Stimulated activated CD8-positive, alpha-beta memory T cell treated with anti-CD3 and anti-CD28 coated beads, Interleukin-15, amount 100 ng/mL, for 4 hours (primary cell): ENCODE results near the gene CYTH4.
"Not testable (repeated sequence)": the region's sequence is repeated elsewhere in the genome, so short reads cannot be mapped to it uniquely, and the experiment has no call there.

Experiments used
- DNase-seq, 2 donors: peaks; one replicate each; pipeline ENCODE4 v3.0.0-alpha.2; 2020; ENCODE audit warnings: low read depth in 2 of 2

Gene CYTH4

GRCh38 chr22:37328538-37329237 is 46.4 kb downstream of the CYTH4 start:
- DNase-seq, result not testable (repeated sequence)

DNA sequence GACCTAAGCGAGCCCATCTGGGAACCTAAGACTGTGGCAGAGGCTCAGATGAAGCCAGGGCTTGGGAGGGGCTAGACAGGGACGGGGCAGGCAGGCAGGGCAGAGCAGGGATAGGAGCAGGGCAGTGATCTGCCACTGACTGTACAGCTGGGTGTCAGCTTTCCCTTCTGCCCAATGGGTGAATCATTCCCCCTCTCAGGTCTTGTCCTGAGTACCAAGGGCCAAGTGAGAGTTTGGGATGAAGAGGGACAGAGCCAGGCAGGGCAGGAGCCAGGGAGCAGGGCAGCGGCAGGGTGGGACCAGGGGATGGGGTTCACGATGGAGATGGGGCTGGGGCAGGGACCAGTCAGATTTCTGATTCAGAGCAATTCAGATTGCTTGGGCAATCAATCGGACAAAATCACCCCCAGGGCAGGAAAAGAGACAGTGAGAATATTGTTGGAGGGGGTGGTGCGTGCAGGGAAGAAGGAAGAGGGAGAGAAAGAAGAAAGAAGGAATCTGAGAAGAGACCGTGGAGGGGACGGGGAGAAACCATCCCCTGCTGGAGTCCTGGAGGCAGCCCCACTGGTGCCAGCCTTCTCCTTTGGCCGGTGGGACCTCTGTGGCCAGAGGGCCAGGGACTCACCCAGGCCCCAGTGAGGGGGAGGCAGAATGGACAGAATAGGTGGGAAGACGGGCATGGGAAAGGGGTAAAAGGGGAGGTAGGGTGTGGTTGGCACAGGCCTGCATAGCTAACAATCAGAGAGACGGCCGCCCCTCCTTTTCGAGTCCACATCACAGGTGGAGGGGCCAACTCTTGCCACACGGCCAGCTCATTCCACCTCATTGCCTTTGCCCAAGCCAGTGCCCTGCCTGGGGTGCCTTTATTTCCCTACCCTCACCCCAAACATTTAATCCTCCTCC is 47.2 kb downstream of the CYTH4 start:
- no peak for DNase-seq

DNA sequence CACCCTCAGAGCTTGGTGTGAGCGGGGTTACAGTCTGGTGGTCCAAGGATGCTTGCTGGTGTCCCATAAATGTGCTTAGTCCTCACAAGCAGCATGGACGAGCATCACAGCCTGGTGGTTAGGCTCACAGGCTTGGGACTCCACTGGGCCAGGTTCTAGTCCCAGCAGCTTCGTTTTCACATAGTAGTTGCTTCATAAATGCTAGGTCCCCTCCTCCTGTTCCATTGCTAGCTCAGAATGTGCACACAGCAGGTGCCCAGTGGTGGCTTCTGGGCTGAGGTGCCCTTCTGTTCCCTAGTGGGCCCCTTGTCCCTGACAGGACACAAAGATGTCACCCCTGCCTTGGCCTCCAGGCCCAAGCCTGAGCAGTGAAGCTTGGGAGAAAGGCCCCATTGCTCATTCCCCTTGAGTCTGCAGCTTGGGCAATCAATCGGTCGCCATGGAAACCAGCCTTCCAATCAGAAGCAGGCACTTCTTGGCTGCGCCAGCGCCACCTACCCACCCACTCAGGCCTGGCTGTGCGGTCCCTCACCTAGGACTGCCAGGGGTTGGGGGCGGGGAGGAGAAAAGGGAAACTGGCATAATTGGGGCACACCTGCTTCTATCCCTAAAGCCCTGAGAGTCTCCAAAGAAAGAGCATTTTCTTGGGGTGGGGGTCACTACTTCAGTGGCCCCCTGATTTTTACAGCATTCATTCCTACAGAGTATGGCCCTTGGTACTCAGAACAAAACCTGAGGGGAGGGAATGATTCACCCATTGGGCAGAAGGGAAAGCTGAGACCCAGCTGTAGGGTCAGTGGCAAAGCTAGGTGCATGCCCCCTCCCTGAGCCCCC is 48.1 kb downstream of the CYTH4 start:
- no peak for DNase-seq

DNA sequence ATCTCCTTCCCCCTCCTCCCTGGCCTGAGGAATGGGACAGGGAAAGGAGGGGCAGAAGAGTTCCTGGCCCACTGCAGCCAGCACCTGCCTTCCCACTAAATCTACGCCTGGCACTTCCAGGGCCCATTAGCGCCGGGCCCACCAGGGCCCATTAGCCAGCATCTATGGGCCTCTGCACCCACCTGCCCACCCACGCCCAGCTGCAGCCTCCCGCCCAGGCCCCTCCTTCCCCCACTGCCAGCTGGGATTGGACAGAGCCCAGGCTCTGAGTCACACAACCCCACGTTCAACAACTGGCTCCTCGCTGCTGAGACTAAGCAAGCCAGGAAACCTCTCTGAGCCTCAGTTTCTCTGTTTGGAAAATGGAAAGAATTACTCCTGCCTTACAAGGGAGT is 48.7 kb downstream of the CYTH4 start:
- DNase-seq, result no peak

DNA sequence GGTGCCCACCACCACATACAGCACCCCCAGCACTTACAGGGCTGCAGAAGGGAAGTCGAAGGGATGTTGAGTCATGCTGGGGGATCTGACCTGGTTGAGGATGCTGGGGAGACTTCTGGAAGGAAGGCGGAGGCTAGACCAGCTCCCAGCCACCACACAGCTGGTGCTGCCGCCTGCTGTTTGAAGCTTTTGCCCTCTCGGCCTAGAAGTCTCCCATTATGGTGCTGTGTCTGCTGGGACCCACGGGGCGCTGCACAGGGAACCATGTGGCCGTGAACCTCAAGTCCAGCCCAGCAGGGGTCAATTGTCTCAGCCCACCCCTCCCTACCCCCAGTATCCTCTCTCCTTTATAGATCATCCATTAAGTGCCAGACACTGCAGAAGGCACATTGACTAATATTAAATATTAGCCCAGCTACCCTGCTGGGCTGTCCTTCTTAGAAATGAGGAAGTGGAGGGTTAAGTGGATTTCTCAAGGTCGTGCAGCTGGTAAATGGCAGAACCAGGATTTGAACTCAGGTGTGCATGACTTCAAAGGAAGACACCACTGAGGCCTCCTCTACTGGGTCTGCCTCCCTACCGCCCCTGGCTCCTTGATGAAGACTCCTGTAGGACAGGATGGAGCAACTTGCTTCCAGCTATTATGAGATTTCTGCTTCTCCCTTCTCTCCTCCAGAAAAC is 49.7 kb downstream of the CYTH4 start:
- DNase-seq, result no peak

DNA sequence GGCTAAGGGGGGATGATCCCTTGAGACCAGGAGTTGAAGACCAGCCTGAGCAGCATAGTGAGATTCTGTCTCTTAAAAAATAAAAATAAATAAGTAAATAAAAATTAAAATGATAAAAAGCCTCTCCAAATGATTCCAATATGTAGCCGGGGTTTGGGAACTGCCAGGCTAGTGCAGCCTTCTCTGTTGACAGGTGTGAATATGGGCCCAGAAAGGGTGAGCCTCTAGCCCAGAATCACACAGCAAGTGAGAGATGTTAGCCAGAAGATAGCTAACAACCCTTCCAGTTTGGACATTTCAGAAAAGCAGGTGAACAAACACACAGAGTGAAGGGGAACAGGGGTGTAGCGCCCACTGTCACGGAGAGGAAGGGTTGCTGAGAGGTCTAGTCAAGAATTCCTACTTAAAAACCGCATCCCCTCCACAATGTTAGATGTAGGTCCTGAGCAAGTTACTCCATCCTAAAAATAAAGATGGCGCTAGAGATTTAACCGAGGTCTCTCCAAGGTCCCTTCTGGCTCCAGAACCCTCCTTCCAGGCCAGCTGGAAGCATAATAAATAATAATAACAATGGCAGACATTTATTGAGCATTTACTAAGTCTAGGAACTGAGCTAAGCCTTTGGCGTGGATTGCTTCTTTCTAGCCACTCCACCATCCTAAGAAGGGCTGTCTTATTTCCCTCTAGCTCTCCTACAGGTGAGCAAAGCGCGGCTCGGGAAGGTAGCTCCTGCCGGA is 51.6 kb downstream of the CYTH4 start:
- DNase-seq, result no peak

- no peak for DNase-seq
Observed at GRCh38 chr22:37334461-37334858, 52.2 kb downstream of the CYTH4 start.

DNA sequence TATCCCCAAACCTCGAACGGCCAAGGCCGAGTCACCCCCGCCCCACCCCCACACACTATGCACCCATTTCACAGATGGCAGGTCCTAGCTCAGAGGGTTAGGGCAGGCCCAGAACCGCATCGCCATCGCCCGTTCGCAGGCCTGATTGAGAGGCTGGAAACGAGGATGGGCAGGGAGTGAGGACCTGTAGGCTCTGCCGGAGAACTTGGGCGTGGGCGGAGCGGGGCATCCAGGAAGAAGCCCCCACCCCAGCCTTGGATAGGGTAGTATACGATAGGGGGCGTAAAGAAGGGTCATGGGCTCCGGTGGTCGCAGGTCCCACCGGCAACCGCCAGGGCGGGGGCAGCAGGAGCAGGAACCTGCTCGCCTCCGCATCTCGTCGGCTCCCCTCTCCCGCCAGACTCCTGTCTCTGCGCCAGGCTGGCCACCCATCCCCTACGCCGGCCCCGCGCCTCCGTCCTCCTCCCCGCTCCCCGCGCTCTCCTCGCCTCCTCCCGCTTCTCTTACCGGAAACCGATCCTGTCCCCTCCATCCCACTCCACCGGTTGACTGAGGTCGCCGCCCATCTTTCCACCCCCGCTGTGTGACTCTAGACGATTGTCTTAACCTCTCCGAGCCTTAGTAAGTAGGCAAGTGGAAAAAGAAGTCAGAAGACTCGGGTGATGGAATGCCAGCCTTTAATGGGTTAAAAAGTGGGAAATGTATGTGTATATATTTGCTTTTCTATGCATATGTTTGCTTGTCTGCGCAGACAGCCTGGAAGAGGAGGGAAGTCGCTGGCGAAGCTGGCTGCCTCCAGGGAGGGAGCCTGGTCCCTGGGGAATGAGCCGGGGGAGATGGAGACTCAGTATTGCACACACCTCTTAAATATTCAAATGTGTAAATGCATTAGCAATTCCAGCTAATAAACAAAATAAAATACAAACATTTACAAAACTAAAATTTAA is 52.8 kb downstream of the CYTH4 start:
- no peak for DNase-seq

DNA sequence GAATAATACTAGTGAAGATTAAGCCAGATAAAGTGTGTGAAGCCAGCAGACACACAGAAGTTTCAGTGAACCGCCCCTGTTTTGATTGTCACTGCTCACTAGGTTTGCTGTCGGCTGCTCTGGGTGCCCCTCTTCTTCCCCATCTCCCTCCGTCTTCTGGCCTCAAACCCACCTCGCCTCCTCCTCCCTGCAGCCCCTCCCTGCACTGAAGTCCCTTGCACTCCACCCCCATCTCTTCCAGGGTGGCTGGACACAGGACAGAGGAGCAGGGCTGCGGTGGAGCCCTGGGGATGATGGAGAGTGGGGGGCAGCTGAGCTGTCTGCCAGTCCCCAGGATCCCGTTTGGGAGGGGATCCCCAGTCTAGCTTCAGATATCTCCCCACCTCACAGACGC is 53.5 kb downstream of the CYTH4 start:
- DNase-seq, result no peak

GRCh38 chr22:37336579-37336978 is 54.3 kb downstream of the CYTH4 start:
- DNase-seq, result no peak

GRCh38 chr22:37337204-37337943 is 55.1 kb downstream of the CYTH4 start:
- no peak for DNase-seq

DNA sequence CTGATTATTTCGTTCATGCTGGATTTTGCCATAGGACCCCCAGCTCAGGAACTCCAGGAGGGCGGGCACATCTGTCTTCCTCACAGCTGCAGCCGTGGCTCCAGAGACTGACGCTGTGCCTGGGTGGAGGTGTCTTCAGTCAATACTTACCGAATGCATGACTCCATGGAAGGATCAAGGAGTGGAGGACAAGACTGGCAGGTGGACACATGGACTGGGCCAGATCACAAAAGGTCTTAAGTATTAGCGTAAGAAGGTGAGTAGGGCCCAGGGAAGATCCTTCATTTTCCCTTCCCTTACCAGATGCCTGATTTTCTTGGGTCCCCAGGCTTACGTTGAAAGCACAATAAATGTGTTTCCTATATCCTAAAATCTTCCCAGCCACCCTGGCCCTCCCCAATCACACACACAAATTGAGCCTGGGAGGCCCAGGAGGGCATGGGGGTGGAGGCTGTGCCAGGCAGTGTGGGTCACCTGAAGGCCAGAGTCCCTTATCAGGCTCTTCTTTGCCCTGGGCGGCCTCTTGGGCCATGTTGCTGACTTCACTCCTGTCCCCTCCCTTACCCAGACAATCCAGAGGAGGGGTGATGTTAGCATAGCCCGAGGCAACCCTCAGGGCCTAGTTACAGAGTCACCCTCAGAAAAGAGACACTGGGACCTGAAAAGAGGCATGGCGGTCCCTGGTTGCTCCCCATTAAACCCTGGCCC is 56.4 kb downstream of the CYTH4 start:
- DNase-seq, result no peak

- no peak for DNase-seq
Observed at GRCh38 chr22:37340331-37341262, 58.3 kb downstream of the CYTH4 start.

DNA sequence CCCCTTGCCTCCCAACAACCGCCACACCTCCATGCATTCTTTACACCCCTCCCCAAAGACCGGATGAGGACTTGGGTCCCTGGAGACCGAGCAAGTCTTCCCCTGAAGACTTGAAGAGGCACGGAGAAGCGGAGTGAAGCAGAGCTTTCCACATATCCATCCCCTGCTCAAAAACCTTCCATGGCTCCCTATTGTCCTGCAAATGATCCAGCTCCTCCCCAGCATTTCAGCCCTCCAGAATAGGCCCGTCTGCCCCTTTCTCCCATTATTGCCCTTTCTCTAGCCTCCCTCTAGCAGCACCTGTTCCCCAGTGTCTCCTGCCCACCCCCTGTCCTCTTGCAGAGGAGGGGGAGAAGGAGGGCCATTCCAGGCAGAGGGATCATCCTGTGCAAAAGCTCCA is 59.8 kb downstream of the CYTH4 start:
- no peak for DNase-seq

DNA sequence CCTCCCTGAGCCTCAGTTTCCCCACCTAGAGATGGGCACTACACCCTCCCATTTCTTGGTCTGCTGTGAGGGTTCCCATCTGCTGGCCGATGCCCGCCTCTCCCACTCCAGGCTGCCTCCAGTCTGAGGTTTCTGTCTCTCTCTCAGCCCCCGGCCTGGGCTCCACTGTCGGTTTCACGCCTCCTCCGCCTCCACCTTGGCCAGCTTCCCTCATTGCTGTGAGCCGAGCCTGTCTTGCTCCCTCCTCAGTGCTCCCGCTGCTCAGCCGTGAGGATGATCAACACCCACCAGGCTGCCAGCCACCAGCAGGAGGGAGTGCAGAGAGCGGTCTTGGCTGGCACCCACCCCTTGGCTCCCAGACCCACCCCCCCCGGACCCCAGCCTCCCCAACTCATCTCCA is 61.0 kb downstream of the CYTH4 start:
- no peak for DNase-seq

DNA sequence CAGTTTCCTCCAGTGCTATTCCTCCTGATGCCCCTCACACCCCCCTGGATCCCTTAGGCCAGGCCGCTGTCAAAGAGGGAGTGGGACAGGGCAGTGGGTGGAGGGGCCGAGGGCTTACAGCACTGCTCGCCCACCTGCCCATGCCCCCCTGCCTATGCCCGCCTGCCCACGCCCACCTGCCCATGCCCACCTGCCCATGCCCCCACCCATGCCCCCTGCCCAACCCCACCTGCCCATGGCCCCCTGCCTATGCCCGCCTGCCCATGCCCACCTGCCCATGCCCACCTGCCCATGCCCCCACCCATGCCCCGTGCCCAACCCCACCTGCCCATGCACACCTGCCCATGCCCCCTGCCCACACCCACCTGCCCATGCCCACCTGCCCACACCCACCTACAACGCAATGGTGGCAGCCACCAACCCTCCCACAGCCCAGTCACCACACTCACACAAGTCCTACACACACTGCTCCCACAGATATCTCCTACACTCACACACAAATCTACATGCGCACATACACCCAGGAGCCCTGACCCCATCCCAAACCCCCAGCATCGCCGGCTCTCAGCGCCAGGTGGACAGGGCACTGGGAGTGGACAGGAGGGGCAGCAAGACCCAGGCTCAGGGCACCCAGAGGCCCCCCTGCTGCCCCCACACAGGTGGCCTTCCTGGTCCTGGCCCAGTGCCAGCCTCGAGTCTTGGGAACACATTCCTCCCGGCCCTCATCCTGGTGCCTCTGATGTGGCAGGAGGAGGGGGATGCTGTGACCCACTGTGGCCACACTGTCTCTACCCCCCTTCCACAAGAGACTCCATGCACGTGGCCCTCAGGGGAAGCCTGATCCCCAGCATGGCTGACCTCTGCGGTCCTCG is 61.8 kb downstream of the CYTH4 start:
- DNase-seq, result no peak
